Mesendoderm (in vitro differentiated cells): ENCODE results near the gene THY1.

Experiments used
- DNase-seq: peaks from one replicate; pipeline ENCODE4 v3.0.0; 2013
- H2AK5ac ChIP-seq: 2 replicates; pipeline ENCODE4 v1.6.1; 2013; ENCODE audit warnings: low read length, inconsistent platforms
- H2BK120ac ChIP-seq: 2 replicates; pipeline ENCODE4 v1.6.1; 2013; ENCODE audit warnings: low read depth, mild to moderate bottlenecking, low read length, moderate library complexity, mixed read lengths
- H2BK15ac ChIP-seq: replicated peaks from 2 replicates; pipeline ENCODE4 v1.6.1; 2013; ENCODE audit warnings: low read depth, mild to moderate bottlenecking, moderate library complexity
- H2BK5ac ChIP-seq: 2 replicates; pipeline ENCODE4 v1.6.1; 2013; ENCODE audit warnings: low read length, inconsistent platforms
- H3K18ac ChIP-seq: 2 replicates; pipeline ENCODE4 v1.6.1; 2013; ENCODE audit warnings: mild to moderate bottlenecking, low read length, mixed read lengths
- H3K23ac ChIP-seq: one replicate; pipeline ENCODE4 v1.6.1; 2013; ENCODE audit warnings: low read length
- H3K27ac ChIP-seq: 2 replicates; pipeline ENCODE4 v1.5.1; 2013; ENCODE audit warnings: low read depth, mild to moderate bottlenecking, inconsistent platforms, low read length, moderate library complexity
- H3K27me3 ChIP-seq: 2 replicates; pipeline ENCODE4 v1.6.1; 2013; ENCODE audit warnings: low read length, control low read depth, mild to moderate bottlenecking, inconsistent platforms; ENCODE audit not compliant: insufficient read depth, poor library complexity
- H3K36me3 ChIP-seq: 2 replicates; pipeline ENCODE4 v1.6.1; 2013; ENCODE audit warnings: low read length, inconsistent platforms; ENCODE audit not compliant: control insufficient read depth, insufficient read depth
- H3K4ac ChIP-seq: one replicate; pipeline ENCODE4 v1.6.1; 2013; ENCODE audit warnings: low read depth, mild to moderate bottlenecking, low read length, moderate library complexity
- H3K4me1 ChIP-seq: 2 replicates; pipeline ENCODE4 v1.6.1; 2013; ENCODE audit warnings: low read depth, low read length, inconsistent platforms; ENCODE audit not compliant: control insufficient read depth
- H3K4me2 ChIP-seq: 2 replicates; pipeline ENCODE4 v1.6.1; 2013; ENCODE audit warnings: low read length
- H3K4me3 ChIP-seq: 2 replicates; pipeline ENCODE4 v1.5.1; 2013; ENCODE audit warnings: mild to moderate bottlenecking, low read length
- H3K56ac ChIP-seq: one replicate; pipeline ENCODE4 v1.6.1; 2013; ENCODE audit warnings: low read length
- H3K79me1 ChIP-seq: 2 replicates; pipeline ENCODE4 v1.6.1; 2013; ENCODE audit warnings: low read length, inconsistent platforms
- H3K79me2 ChIP-seq: 2 replicates; pipeline ENCODE4 v1.6.1; 2013; ENCODE audit warnings: mild to moderate bottlenecking, low read length; ENCODE audit not compliant: control insufficient read depth, insufficient read depth
- H3K9ac ChIP-seq: 2 replicates; pipeline ENCODE4 v1.6.1; 2013; ENCODE audit warnings: low read length, inconsistent platforms
- H4K5ac ChIP-seq: one replicate; pipeline ENCODE4 v1.6.1; 2013; ENCODE audit warnings: low read length
- H4K8ac ChIP-seq: one replicate; pipeline ENCODE4 v1.6.1; 2013; ENCODE audit warnings: low read depth, mild to moderate bottlenecking, control low read depth, low read length, moderate library complexity
- WGBS: extraction: QIAGEN DNeasy Blood & Tissue Kit; methylation state at CpG from one replicate; pipeline ENCODE4 v1.1.7; 2013; ENCODE audit warnings: low lambda C conversion rate, missing lambda C conversion rate; ENCODE audit not compliant: insufficient coverage; ENCODE audit errors: extremely low coverage; 5-methylcytosine and 5-hydroxymethylcytosine counted together

THY1 gene

GRCh38 chr11:119419246-119419645 is 3.7 kb downstream of the THY1 start:
- Histone ChIP-seq H3K18ac (no peak overlapping the region), H3K27me3 (no peaks in the 10 kb centered on the region), H3K4ac (no peak overlapping the region), H3K56ac (no peak overlapping the region), H3K79me2 (peaks cover 22% of the 10 kb centered on the region), H3K27ac (no peak overlapping the region), H2BK5ac (no peak overlapping the region), H2BK120ac (no peak overlapping the region), H4K5ac (no peak overlapping the region), H3K4me2 (no peak overlapping the region), H2AK5ac (no peak overlapping the region), H3K4me3 (no peak overlapping the region), H4K8ac (no peak overlapping the region), H2BK15ac (no peak overlapping the region), H3K23ac (no peak overlapping the region), H3K36me3 (peaks cover 2% of the 10 kb centered on the region), H3K9ac (no peak overlapping the region), H3K79me1 (peaks cover 16% of the 10 kb centered on the region), H3K4me1 (peaks cover 15% of the 10 kb centered on the region)
- no CpG with 5 or more reads among the region's 5 CpGs for WGBS
- DNase-seq = no peak

GRCh38 chr11:119418759-119419158 is 4.2 kb downstream of the THY1 start:
- Histone ChIP-seq H3K9ac (no peak overlapping the region), H4K8ac (no peak overlapping the region), H3K56ac (no peak overlapping the region), H3K4ac (no peak overlapping the region), H2BK15ac (no peak overlapping the region), H2AK5ac (no peak overlapping the region), H3K23ac (no peak overlapping the region), H3K79me2 (peaks cover 22% of the 10 kb centered on the region), H3K4me3 (no peak overlapping the region), H3K79me1 (peaks cover 16% of the 10 kb centered on the region), H3K36me3 (peaks cover 2% of the 10 kb centered on the region), H2BK5ac (no peak overlapping the region), H3K4me1 (peaks cover 14% of the 10 kb centered on the region), H3K4me2 (no peak overlapping the region), H3K18ac (no peak overlapping the region), H3K27me3 (no peaks in the 10 kb centered on the region), H2BK120ac (no peak overlapping the region), H3K27ac (no peak overlapping the region), H4K5ac (no peak overlapping the region)
- no peak for DNase-seq
- no CpG with 5 or more reads among the region's 4 CpGs for whole genome bisulfite sequencing

- Histone ChIP-seq H2AK5ac (no peak overlapping the region), H2BK5ac (peak overlapping the region; percentile 28), H3K4me3 (no peak overlapping the region), H3K4me1 (peaks cover 12% of the 10 kb centered on the region), H3K79me2 (peaks cover 22% of the 10 kb centered on the region), H3K56ac (peak overlapping the region; percentile 52), H3K27ac (peak overlapping the region; percentile 20), H3K23ac (no peak overlapping the region), H3K9ac (peak overlapping the region; percentile 25), H3K27me3 (no peaks in the 10 kb centered on the region), H3K79me1 (peaks cover 16% of the 10 kb centered on the region), H3K36me3 (peaks cover 2% of the 10 kb centered on the region), H2BK120ac (no peak overlapping the region), H4K8ac (no peak overlapping the region), H2BK15ac (no peak overlapping the region), H3K4ac (no peak overlapping the region), H3K4me2 (no peak overlapping the region), H3K18ac (no peak overlapping the region), H4K5ac (no peak overlapping the region)
- WGBS = no CpG with 5 or more reads among the region's 19 CpGs
- peak; percentile 49 for DNase-seq
Observed at GRCh38 chr11:119417726-119418540, 5.0 kb downstream of the THY1 start.

- Histone ChIP-seq H3K4me2 (no peak overlapping the region), H3K27ac (peak overlapping the region; percentile 20), H3K79me2 (peaks cover 18% of the 10 kb centered on the region), H3K56ac (peak overlapping the region; percentile 52), H3K27me3 (no peaks in the 10 kb centered on the region), H2BK120ac (no peak overlapping the region), H3K36me3 (peaks cover 2% of the 10 kb centered on the region), H3K4me1 (peaks cover 12% of the 10 kb centered on the region), H3K18ac (no peak overlapping the region), H3K79me1 (peaks cover 16% of the 10 kb centered on the region), H3K23ac (no peak overlapping the region), H2BK5ac (no peak overlapping the region), H2AK5ac (no peak overlapping the region), H3K4ac (no peak overlapping the region), H3K9ac (peak overlapping the region; percentile 24), H2BK15ac (no peak overlapping the region), H3K4me3 (no peak overlapping the region), H4K8ac (no peak overlapping the region), H4K5ac (no peak overlapping the region)
- no CpG with 5 or more reads among the region's 16 CpGs for WGBS
- DNase-seq = peak; percentile 59
Observed at GRCh38 chr11:119416606-119417580, 6.1 kb downstream of the THY1 start.

GRCh38 chr11:119415966-119416365 is 7.0 kb downstream of the THY1 start:
- no peak overlapping the region for H2BK15ac ChIP-seq
- H3K4me2 ChIP-seq = no peak overlapping the region
- no CpG with 5 or more reads among the region's 10 CpGs for WGBS
- H3K36me3 ChIP-seq = peaks cover 2% of the 10 kb centered on the region
- H3K79me1 ChIP-seq = peaks cover 13% of the 10 kb centered on the region
- H3K27ac ChIP-seq = no peak overlapping the region
- H4K8ac ChIP-seq = no peak overlapping the region
- no peak overlapping the region for H3K4me3 ChIP-seq
- no peak overlapping the region for H3K23ac ChIP-seq
- no peak overlapping the region for H4K5ac ChIP-seq
- H2AK5ac ChIP-seq = no peak overlapping the region
- no peak overlapping the region for H2BK5ac ChIP-seq
- no peak overlapping the region for H3K56ac ChIP-seq
- peaks cover 9% of the 10 kb centered on the region for H3K4me1 ChIP-seq
- no peak overlapping the region for H3K4ac ChIP-seq
- no peak overlapping the region for H2BK120ac ChIP-seq
- no peak overlapping the region for H3K9ac ChIP-seq
- H3K27me3 ChIP-seq = no peaks in the 10 kb centered on the region
- DNase-seq = no peak
- H3K79me2 ChIP-seq = peaks cover 10% of the 10 kb centered on the region
- no peak overlapping the region for H3K18ac ChIP-seq
